Hepatocyte (in vitro differentiated cells): ENCODE data around the gene SLC34A1. TPM values are rescaled to one million over a fixed set of nuclear protein-coding genes. Genes with fewer than 3 reads are reported as not detected.

ENCODE experiments used
- DNase-seq: peaks from one replicate; pipeline ENCODE4 v3.0.0-alpha.2; 2016; ENCODE audit warnings: low spot score
- H2AFZ ChIP-seq: fragments of 200-600 bp; sonication (generic); 2 replicates; pipeline ENCODE4 v1.6.0; 2016; ENCODE audit warnings: antibody characterized with exemption, mild to moderate bottlenecking
- H3K27ac ChIP-seq: fragments of 200-600 bp; sonication (generic); 2 replicates; pipeline ENCODE4 v1.5.1; 2016; ENCODE audit warnings: mild to moderate bottlenecking
- H3K27me3 ChIP-seq: fragments of 200-600 bp; sonication (generic); 2 replicates; pipeline ENCODE4 v1.6.1; 2016
- H3K36me3 ChIP-seq: fragments of 200-600 bp; sonication (generic); replicated peaks from 2 replicates; pipeline ENCODE4 v1.5.1; 2016; ENCODE audit warnings: low read depth; ENCODE audit not compliant: insufficient read depth
- H3K4me1 ChIP-seq: fragments of 200-600 bp; sonication (generic); 2 replicates; pipeline ENCODE4 v1.5.1; 2016; ENCODE audit warnings: mild to moderate bottlenecking, moderate library complexity; ENCODE audit not compliant: insufficient read depth
- H3K4me2 ChIP-seq: fragments of 200-600 bp; sonication (generic); 2 replicates; pipeline ENCODE4 v1.6.0; 2016
- H3K4me3 ChIP-seq: fragments of 200-600 bp; sonication (generic); 2 replicates; pipeline ENCODE4 v1.5.1; 2016; ENCODE audit warnings: mild to moderate bottlenecking
- H3K79me2 ChIP-seq: fragments of 200-600 bp; sonication (generic); 2 replicates; pipeline ENCODE4 v1.6.0; 2017; ENCODE audit warnings: mild to moderate bottlenecking
- H3K9me2 ChIP-seq: fragments of 200-600 bp; sonication (generic); replicated peaks from 2 replicates; pipeline ENCODE4 v1.6.0; 2017; ENCODE audit warnings: mild to moderate bottlenecking; ENCODE audit not compliant: insufficient read depth
- H3K9me3 ChIP-seq: fragments of 200-600 bp; sonication (generic); 2 replicates; pipeline ENCODE4 v1.5.1; 2016; ENCODE audit warnings: low read depth, mild to moderate bottlenecking
- H4K20me1 ChIP-seq: fragments of 200-600 bp; sonication (generic); 2 replicates; pipeline ENCODE4 v1.6.0; 2016; ENCODE audit warnings: mild to moderate bottlenecking; ENCODE audit not compliant: insufficient read depth, poor library complexity, severe bottlenecking
- CTCF ChIP-seq: fragments of 200-600 bp; sonication (generic); IDR thresholded peaks from 2 replicates; pipeline ENCODE4 v1.5.1; 2016; ENCODE audit warnings: antibody characterized with exemption, mild to moderate bottlenecking; ENCODE audit not compliant: poor library complexity
- EZH2 ChIP-seq: fragments of 200-600 bp; sonication (generic); IDR thresholded peaks from 2 replicates; pipeline ENCODE4 v1.6.1; 2016; ENCODE audit warnings: antibody characterized with exemption, mild to moderate bottlenecking, borderline replicate concordance
- EZH2phosphoT487 ChIP-seq: fragments of 200-600 bp; sonication (generic); IDR thresholded peaks from one replicate; pipeline ENCODE4 v1.6.1; 2018; ENCODE audit warnings: antibody characterized with exemption, mild to moderate bottlenecking, low read depth, moderate library complexity; ENCODE audit not compliant: unreplicated experiment, severe bottlenecking
- WGBS: methylation state at CpG from one replicate; pipeline ENCODE4 v1.1.6; 2016; ENCODE audit warnings: low lambda C conversion rate; ENCODE audit errors: missing lambda C conversion rate; 5-methylcytosine and 5-hydroxymethylcytosine counted together
- polyA plus RNA-seq: library from polyadenylated mRNA; unstranded; fragments of >200 nt; fragmentation: Nextera tagmentation; extraction: Ambion mirVana; gene quantifications from 2 replicates; pipeline ENCODE4 v1.2.1, GENCODE V29; 2016
- total RNA-seq: library from RNA; depleted of rRNA; stranded (reverse); fragments of >200 nt; gene quantifications from 2 replicates; pipeline ENCODE4 v1.2.3, GENCODE V29; 2014

Gene SLC34A1
- total and polyA plus RNA-seq, 2 experiments from 2014 or later, result not detected

- no peak overlapping the region for H3K4me2 ChIP-seq
- no peaks in the 10 kb centered on the region for H3K36me3 ChIP-seq
- H3K4me3 ChIP-seq, result no peak overlapping the region
- H4K20me1 ChIP-seq, result no peaks in the 10 kb centered on the region
- no peaks in the 10 kb centered on the region for H3K79me2 ChIP-seq
- no peaks in the 10 kb centered on the region for H3K9me2 ChIP-seq
- H3K9me3 ChIP-seq, result no peaks in the 10 kb centered on the region
- no peak overlapping the region for H3K27ac ChIP-seq
- no peak for DNase-seq
- no peaks in the 10 kb centered on the region for H3K4me1 ChIP-seq
- no peaks in the 10 kb centered on the region for H3K27me3 ChIP-seq
- TF ChIP-seq EZH2phosphoT487 (no peak), CTCF (no peak), EZH2 (no peak)
- H2AFZ ChIP-seq, result no peak overlapping the region
- WGBS, result 88% methylated on average over 6 of the region's 6 CpGs
Measured at GRCh38 chr5:177421062-177421798, 37.0 kb downstream of the SLC34A1 start.

GRCh38 chr5:177423671-177424070 lies 39.4 kb downstream of the SLC34A1 start:
- Histone ChIP-seq H3K4me2 (no peak overlapping the region), H3K27me3 (no peaks in the 10 kb centered on the region), H3K4me1 (peaks cover 9% of the 10 kb centered on the region), H4K20me1 (peaks cover 4% of the 10 kb centered on the region), H3K9me2 (no peaks in the 10 kb centered on the region), H3K9me3 (no peaks in the 10 kb centered on the region), H3K27ac (no peak overlapping the region), H3K4me3 (no peak overlapping the region), H3K79me2 (peaks cover 19% of the 10 kb centered on the region), H2AFZ (no peak overlapping the region), H3K36me3 (no peaks in the 10 kb centered on the region)
- DNase-seq, result no peak
- 89% methylated on average over 2 of the region's 2 CpGs for WGBS
- TF ChIP-seq CTCF (no peak), EZH2 (no peak), EZH2phosphoT487 (no peak)

GRCh38 chr5:177425196-177425800 lies 41.1 kb downstream of the SLC34A1 start:
- Histone ChIP-seq H3K79me2 (peaks cover 29% of the 10 kb centered on the region), H3K27ac (peak overlapping the region; percentile 90), H3K27me3 (no peaks in the 10 kb centered on the region), H3K4me2 (peak overlapping the region; percentile 73), H4K20me1 (peaks cover 4% of the 10 kb centered on the region), H3K4me1 (peaks cover 9% of the 10 kb centered on the region), H3K36me3 (no peaks in the 10 kb centered on the region), H3K4me3 (peak overlapping the region; percentile 12), H3K9me2 (no peaks in the 10 kb centered on the region), H2AFZ (peak overlapping the region; percentile 25), H3K9me3 (no peaks in the 10 kb centered on the region)
- TF ChIP-seq EZH2 (no peak), EZH2phosphoT487 (no peak), CTCF (no peak)
- no peak for DNase-seq
- WGBS, result 46% methylated on average over 13 of the region's 13 CpGs
